ENCODE data around the gene SIRT7. TPM values are rescaled to one million over a fixed set of nuclear protein-coding genes. Genes with fewer than 3 reads are reported as not detected.

The SIRT7 gene
- total RNA-seq, 1 donor from 2014 or later, result 30.2 TPM

GRCh38 chr17:81955756-81956544, 38.0 kb upstream of the SIRT7 start:
- Mint-ChIP-seq H3K4me3 (ENCODE audit: unreplicated experiment) (no peak overlapping the region), H3K9me3 (ENCODE audit: unreplicated experiment) (peaks cover 2% of the 10 kb centered on the region), H3K27ac (ENCODE audit: unreplicated experiment) (peak overlapping the region; percentile 18), H3K27me3 (ENCODE audit: low read depth, unreplicated experiment) (peaks cover 28% of the 10 kb centered on the region), H3K4me1 (ENCODE audit: low read depth, unreplicated experiment) (peaks cover 3% of the 10 kb centered on the region), H3K36me3 (ENCODE audit: low read depth, unreplicated experiment) (no peaks in the 10 kb centered on the region)
- H3K27ac ChIP-seq (ENCODE audit: low read depth, low read length), result no peak overlapping the region
- H3K27me3 ChIP-seq (ENCODE audit: insufficient read depth, low read length), result peaks cover 14% of the 10 kb centered on the region
- H3K4me3 ChIP-seq (ENCODE audit: insufficient read depth, low read depth, low read length), result no peak overlapping the region
- DNase-seq (ENCODE audit: low read depth) (no peak), FAIRE-seq (no peak)
- no peaks in the 10 kb centered on the region for H3K4me1 ChIP-seq (ENCODE audit: insufficient read depth, low read length)
- H3K4me2 ChIP-seq (ENCODE audit: low read length), result no peak overlapping the region
- no peaks in the 10 kb centered on the region for H3K36me3 ChIP-seq (ENCODE audit: insufficient read depth, low read length)
- peaks cover 7% of the 10 kb centered on the region for H4K20me1 ChIP-seq (ENCODE audit: insufficient read depth, low read length)
- no peaks in the 10 kb centered on the region for H3K9me3 ChIP-seq (ENCODE audit: insufficient read depth, low read depth, low read length)
- H3K79me2 ChIP-seq (ENCODE audit: insufficient read depth, low read length), result no peaks in the 10 kb centered on the region
- H3K9ac ChIP-seq (ENCODE audit: low read length), result no peak overlapping the region
- no peak for TF ChIP-seq CTCF (IDR thresholded peaks at IDR 0.05; ENCODE audit: insufficient read depth, low read depth, low read length)
- no peak for TF ChIP-seq EZH2 (IDR thresholded peaks at IDR 0.05; ENCODE audit: insufficient read depth, low read length)
- no peak overlapping the region for H2AFZ ChIP-seq (ENCODE audit: low read depth, low read length)

- Histone ChIP-seq H3K27me3 (ENCODE audit: insufficient read depth, low read length) (peaks cover 12% of the 10 kb centered on the region), H3K36me3 (ENCODE audit: insufficient read depth, low read length) (no peaks in the 10 kb centered on the region), H3K4me2 (ENCODE audit: low read length) (no peak overlapping the region), H3K4me1 (ENCODE audit: insufficient read depth, low read length) (no peaks in the 10 kb centered on the region), H3K9me3 (ENCODE audit: insufficient read depth, low read depth, low read length) (no peaks in the 10 kb centered on the region), H3K9ac (ENCODE audit: low read length) (no peak overlapping the region), H4K20me1 (ENCODE audit: insufficient read depth, low read length) (peaks cover 7% of the 10 kb centered on the region), H3K79me2 (ENCODE audit: insufficient read depth, low read length) (no peaks in the 10 kb centered on the region), H2AFZ (ENCODE audit: low read depth, low read length) (no peak overlapping the region), H3K4me3 (ENCODE audit: insufficient read depth, low read depth, low read length) (no peak overlapping the region), H3K27ac (ENCODE audit: low read depth, low read length) (no peak overlapping the region)
- no peak for TF ChIP-seq EZH2 (IDR thresholded peaks at IDR 0.05; ENCODE audit: insufficient read depth, low read length)
- TF ChIP-seq CTCF (IDR thresholded peaks at IDR 0.05; ENCODE audit: insufficient read depth, low read depth, low read length), result no peak
- no peak for FAIRE-seq
- DNase-seq (ENCODE audit: low read depth), result no peak
- Mint-ChIP-seq H3K4me3 (ENCODE audit: unreplicated experiment) (no peak overlapping the region), H3K9me3 (ENCODE audit: unreplicated experiment) (peaks cover 2% of the 10 kb centered on the region), H3K27ac (ENCODE audit: unreplicated experiment) (no peak overlapping the region), H3K36me3 (ENCODE audit: low read depth, unreplicated experiment) (no peaks in the 10 kb centered on the region), H3K27me3 (ENCODE audit: low read depth, unreplicated experiment) (peaks cover 32% of the 10 kb centered on the region), H3K4me1 (ENCODE audit: low read depth, unreplicated experiment) (peaks cover 3% of the 10 kb centered on the region)
Measured at GRCh38 chr17:81955058-81955681, 37.2 kb upstream of the SIRT7 start.
